GM12864 (cell line): ENCODE data around the gene ASXL2.

ENCODE experiments used
- DNase-seq: peaks from one replicate; pipeline ENCODE4 v3.0.0-alpha.2; 2011; ENCODE audit warnings: low read depth
- H3K4me3 ChIP-seq: 2 replicates; pipeline ENCODE4 v1.5.1; 2011; ENCODE audit warnings: mild to moderate bottlenecking, low read depth, low read length, control low read depth
- TF ChIP-seq, protein P1 (sequence below): IDR thresholded peaks from 2 replicates; pipeline ENCODE4 v1.5.1; 2011; ENCODE audit warnings: low read depth, mild to moderate bottlenecking, moderate library complexity, low read length, control low read depth, inconsistent platforms; ENCODE audit errors: missing control alignments

The ASXL2 gene

DNA sequence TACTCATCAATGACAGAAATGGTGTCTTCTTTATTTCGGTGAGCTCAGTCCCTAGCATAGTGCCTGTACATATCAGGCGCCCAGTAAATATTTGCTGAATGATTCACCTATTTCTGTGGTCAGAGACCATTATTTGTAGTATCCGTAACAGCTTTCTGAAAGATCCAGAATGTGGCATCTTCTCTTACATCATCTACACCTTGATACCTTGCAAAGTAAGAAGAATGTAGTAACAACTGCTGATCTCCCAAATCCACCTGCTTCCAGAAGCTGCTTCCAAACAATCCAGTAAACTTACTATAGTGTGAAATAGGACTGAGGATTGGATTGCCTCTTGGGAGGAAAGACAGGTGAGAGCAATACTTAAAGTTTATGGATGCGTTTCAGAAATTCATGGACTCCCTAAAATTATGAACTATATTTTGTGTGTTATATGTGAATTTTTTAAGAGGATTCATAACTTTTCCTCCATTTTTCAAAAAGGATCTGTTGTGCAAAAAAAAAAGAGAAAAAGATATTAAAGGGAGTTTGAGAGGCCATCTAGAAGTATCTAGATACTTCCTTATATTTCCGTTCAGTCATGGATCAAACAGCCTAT is 945 bp upstream of the ASXL2 start:
- TF ChIP-seq, protein P1, sequence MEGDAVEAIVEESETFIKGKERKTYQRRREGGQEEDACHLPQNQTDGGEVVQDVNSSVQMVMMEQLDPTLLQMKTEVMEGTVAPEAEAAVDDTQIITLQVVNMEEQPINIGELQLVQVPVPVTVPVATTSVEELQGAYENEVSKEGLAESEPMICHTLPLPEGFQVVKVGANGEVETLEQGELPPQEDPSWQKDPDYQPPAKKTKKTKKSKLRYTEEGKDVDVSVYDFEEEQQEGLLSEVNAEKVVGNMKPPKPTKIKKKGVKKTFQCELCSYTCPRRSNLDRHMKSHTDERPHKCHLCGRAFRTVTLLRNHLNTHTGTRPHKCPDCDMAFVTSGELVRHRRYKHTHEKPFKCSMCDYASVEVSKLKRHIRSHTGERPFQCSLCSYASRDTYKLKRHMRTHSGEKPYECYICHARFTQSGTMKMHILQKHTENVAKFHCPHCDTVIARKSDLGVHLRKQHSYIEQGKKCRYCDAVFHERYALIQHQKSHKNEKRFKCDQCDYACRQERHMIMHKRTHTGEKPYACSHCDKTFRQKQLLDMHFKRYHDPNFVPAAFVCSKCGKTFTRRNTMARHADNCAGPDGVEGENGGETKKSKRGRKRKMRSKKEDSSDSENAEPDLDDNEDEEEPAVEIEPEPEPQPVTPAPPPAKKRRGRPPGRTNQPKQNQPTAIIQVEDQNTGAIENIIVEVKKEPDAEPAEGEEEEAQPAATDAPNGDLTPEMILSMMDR: no peak
- DNase-seq: no peak
- peak overlapping the region; percentile 55; the same call in 1 of the 2 replicates for H3K4me3 ChIP-seq

DNA sequence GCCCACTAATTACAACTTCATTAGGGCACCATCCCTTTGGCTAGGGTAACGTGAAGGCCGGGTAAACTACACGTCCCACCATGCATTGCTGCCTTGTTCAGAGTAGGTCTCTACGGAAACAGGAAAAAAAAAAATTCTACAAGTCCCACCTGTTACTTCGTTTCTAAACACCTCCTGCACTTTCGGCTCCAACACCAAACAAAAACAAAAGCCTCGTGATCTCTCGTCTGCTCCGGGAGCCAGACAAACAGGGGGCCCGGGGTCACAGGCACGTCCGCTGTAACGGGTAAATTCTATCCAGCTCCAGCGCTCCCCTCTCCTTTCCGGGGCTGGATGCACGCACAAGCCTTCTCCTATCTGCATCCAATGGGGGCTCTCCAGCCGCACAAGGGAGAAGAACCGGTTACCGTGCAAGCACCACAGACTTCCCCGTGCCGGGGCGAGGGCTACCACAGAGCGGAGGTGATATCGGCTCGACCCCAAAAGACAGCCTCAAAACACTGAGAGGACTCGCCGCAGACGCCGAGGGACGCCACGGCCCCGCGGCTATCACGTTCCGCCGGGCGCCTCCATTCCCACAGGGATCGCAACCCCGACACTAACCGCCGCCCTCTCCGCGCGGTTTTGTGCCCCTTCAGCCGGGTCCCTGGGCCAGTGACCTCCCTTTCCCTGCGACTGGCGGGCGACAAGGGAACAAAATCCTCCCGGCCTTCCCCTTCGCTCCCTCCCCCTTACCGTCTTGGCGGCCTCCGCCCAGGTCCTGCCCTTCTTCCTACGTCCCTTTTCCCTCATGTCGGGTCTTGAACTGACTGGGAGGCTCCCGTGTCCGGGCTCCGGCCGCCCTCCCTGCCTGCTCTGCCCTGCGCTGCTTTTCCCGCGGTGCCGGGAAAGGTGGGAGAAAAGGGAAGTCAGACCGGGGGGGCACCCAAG is 591 bp downstream of the ASXL2 start:
- H3K4me3 ChIP-seq: peak overlapping the region; percentile 85
- TF ChIP-seq, protein P1: no peak
- peak; percentile 70 for DNase-seq

DNA sequence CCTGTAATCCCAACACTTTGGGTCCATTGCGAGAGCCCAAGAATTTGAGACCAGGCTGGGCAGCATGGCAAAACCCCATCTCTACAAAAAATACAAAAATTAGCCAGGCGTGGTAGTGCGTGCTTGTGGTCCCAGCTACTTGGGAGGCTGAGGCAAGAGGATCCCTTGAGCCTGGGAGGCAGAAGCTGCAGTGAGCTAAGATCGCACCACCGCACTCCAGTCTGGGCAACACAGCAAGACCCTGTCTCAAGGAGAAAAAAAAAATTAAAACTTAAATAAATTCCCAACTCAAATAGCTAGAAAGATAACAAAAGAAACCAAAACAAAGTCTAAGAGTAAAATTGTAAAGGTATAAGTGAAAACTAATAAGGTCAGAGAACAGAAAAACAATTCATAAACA is 6.2 kb downstream of the ASXL2 start:
- H3K4me3 ChIP-seq: no peak overlapping the region
- no peak for DNase-seq
- TF ChIP-seq, protein P1: no peak

DNA sequence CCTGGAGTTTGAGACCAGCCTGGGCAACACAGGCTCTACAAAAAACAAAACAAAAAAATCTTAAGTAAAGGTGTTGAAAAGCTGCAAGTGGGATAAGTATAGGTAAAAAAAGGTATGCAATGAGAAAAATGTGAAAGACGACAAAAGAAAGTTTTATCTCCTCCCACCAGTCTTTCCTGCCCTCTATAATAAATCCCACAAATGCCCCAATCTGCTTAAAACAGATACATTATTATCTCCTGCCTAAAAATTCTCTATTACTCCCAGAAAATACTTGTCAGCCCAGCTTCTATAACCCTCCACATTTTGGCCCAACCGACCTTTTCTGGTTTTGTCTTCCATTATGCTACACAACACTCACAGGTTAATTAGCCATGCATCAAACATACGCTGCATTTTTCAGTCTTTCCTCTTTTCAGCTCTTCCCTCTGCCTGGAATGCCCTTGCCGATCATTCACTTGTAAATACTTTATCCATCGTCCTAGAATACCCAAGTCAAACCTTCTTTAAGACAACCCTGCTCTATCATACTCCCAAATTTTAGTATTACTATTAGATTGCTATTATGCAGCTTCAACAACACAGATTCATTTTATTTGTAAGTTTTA is 10.8 kb downstream of the ASXL2 start:
- no peak for DNase-seq
- H3K4me3 ChIP-seq: no peak overlapping the region
- TF ChIP-seq, protein P1: no peak

DNA sequence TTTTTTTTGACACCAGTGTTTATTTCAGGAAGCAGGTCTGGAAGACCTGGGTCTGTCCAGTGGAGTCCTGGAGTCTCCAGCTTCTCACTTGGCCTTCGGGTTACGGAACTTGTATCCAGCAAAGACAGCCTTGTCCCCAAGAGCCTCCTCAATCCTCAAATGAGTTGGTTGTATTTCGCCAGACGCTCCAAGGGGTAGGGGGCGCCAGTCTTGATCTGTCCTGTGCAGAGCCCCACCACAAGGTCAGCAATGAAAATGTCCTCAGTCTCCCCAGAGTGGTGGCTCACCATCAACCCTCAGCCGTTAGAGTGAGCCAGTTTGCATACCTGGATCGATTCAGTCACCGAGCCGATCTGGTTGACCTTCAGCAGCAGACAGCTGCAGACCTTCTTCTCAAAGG is 21.9 kb downstream of the ASXL2 start:
- DNase-seq: no peak
- TF ChIP-seq, protein P1: no peak
- no peak overlapping the region for H3K4me3 ChIP-seq

DNA sequence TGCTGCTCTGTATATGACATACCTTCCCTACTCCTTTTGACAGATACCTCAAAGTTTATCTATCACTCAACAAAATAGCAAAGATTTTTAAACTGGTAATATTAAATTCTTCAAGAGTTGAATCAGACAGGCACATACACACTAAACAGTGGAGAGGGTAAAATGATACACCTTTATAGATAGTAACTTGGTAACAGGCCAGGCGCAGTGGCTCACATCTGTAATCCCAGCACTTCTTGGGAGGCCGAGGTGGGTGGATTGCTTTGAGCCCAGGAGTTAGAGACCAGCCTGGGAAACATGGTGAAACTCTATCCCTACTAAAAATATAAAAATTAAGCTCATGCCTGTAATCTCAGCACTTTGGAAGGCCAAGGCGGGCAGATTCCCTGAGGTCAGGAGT is 23.2 kb downstream of the ASXL2 start:
- TF ChIP-seq, protein P1: no peak
- no peak for DNase-seq
- H3K4me3 ChIP-seq: no peak overlapping the region
